GM04504 (cell line): ENCODE results near the gene PCSK5.
"Not testable (repeated sequence)": the region's sequence is repeated elsewhere in the genome, so short reads cannot be mapped to it uniquely, and the experiment has no call there.

Experiments used
- DNase-seq: peaks from one replicate; pipeline ENCODE4 v3.0.0-alpha.2; 2012; ENCODE audit warnings: low read depth

PCSK5 gene

GRCh38 chr9:76249309-76249708 lies 358.8 kb downstream of the PCSK5 start:
- no peak for DNase-seq

GRCh38 chr9:76255781-76256455 lies 365.4 kb downstream of the PCSK5 start:
- peak; percentile 67 for DNase-seq

- no peak for DNase-seq
Measured at GRCh38 chr9:76257311-76257710, 366.8 kb downstream of the PCSK5 start.

DNA sequence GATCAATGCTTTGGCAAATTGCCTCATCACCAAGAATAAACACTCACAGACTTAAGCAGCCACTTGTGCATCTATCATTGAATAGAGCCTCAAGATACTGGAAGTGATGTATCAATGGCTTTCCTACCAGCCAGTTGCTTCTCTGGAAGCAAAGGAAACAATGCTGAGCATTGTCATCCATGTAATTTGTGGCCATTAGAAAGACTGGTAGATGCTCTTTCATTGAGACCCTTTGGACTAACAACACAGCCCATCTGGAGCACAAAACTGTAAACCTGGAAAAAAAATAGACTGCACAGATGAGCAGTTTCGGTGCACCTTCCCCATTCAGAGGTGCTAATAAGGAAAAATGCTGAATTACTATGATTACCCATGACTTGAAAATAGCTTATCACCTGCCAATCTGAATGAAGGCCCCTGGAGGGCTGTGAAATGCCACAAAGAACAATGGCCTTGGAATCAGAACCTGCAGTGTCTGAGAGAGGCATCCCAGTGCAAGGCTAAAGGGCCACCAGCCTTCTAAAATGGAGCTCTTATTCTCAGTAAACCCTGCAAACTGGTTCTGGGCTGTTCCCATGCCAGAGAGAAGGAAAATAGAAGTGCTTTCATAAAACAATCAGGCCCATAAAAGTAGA lies 376.3 kb downstream of the PCSK5 start:
- no peak for DNase-seq

- no peak for DNase-seq
Measured at GRCh38 chr9:76267284-76267652, 376.8 kb downstream of the PCSK5 start.

DNA sequence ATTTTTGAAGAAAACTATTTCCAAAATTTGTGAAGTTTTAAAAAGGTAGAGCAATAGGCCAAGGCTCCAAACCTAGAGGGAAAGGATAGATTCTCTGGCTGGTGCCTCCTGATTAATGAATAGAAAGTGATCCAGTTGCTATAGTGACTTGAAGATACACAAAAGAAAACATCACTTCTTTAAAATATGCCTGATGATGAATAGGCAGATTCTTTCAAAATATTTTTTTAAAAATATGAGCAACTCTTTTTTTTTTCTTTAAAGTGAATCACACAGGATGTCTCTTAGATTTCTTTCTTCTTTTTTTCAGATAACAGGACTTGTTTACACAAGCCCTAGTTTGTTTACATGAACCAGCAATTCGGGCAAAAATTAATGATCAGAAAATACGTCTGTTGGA lies 379.3 kb downstream of the PCSK5 start:
- no peak for DNase-seq

DNA sequence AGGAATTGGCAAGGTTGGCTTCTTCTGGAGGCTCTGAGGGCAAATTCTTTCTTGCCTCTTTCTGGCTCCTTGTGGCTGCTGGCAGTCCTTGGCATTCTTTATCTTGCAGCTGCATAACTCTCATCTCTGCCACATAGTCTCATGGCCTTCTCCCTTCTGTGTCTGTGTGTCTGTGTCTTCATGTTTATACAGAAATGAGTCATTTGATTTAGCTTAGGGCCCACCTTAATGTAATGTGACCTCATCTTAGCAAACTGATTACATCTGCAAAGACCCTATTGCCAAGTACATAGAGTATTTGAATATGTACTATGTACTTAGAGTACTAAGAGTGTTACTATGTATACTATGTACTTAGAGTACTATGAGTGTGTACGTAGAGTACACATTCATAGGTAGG lies 381.3 kb downstream of the PCSK5 start:
- DNase-seq = no peak

DNA sequence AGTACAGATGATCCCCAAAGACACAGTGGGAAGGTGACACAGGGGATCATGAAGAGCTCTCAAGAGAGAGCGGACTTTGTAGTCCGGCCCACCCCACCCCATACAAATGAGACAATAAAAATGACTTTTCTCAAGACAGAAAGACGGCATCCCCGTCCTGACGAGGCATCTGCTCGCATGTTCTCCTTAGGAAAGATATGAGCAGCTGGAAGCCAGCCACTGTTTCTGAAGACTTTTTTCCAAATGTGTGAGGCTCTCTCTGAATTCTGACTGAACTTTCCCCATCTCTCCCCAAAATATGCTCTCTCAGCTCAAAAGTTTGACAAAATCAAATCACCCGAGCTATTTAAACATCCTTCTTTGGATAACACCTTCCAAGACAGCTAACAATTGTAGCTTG lies 398.6 kb downstream of the PCSK5 start:
- no peak for DNase-seq

DNA sequence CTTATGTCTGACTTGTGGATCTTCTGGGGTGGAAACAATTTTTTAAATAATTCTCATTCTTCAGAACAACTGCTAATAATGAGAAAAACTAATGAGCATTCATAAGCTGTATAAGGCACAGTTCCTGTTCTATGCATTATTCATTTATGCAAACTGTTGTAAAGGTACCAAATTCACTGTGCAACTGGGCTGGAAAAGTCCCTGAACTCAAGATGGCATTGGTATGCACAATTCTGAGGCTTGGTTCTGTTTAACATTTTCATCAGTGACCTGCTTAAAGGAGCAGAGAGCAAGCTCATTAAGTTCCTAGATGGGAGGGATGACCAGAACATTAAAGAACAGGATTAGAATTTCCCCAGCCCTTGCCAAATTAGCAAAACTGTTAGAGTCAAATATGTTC lies 399.2 kb downstream of the PCSK5 start:
- no peak for DNase-seq

DNA sequence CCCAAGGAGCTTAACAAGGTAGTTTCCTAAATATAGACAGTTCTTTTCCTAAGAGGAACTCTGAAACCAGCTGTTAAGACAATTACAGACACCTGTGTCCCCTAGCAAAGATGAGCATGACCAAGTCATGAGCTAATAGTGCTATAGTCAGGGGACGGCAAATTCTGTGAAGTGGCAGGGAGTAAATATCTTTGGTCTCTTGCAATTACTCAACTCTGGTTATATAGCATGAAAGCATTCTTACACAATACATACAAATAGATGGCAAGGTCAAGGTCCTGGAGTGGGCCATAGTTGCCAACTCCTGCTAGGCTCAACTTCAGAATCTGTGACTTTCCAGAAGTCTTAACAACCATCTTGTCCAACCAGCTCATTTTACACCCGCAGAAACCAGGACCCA lies 400.1 kb downstream of the PCSK5 start:
- no peak for DNase-seq

GRCh38 chr9:76292246-76292645 lies 401.8 kb downstream of the PCSK5 start:
- no peak for DNase-seq

- DNase-seq = no peak
Measured at GRCh38 chr9:76292658-76293057, 402.2 kb downstream of the PCSK5 start.

DNA sequence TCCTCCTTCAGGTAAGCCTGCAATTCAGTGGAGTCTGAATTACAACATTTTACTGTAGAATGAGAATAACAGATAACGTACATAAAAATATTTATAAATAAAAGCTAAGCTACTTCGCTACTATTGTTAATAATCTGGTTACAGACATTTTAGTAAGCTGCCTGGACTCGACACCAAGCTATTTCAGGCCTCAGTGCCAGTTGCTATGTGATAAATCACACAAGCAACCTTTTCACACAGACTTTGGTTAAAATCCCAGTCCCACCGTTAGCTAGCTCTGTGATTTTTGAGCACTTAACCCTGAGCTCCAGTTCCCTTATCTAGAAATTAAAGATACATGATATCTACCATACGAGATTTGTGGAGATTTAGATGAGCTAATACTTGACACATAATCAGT lies 403.8 kb downstream of the PCSK5 start:
- DNase-seq = no peak

DNA sequence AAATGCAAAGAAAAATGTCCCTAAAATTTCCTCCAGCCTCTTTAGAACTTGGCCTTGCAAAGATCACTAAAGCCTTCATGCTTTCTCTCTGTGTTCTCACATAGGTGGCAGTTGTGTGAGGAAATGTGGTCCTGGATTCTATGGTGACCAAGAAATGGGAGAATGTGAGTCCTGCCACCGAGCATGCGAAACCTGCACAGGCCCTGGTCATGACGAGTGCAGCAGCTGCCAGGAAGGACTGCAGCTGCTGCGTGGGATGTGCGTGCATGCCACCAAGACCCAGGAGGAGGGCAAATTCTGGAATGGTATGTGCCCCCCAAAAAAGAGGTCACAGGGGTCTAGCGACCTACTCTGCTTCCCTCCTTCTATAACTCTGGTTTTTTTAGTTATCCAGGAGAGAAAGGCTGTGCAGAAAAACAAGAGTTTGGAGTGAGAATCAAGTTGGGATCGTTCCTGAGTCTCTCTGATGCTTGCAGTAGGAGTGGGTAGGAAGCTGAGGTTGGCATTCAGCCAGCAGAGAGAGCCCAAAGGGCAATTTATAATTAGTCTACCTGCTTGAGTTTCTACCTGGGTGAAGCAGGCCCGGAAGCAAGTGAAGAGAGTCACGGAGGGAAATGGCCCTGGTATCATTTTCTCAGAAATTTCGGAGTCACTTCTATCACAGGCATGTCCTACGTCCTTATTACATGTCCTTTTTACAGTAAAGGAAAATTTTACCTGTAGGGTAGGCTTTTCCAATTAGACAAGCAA lies 406.3 kb downstream of the PCSK5 start:
- DNase-seq = no peak

DNA sequence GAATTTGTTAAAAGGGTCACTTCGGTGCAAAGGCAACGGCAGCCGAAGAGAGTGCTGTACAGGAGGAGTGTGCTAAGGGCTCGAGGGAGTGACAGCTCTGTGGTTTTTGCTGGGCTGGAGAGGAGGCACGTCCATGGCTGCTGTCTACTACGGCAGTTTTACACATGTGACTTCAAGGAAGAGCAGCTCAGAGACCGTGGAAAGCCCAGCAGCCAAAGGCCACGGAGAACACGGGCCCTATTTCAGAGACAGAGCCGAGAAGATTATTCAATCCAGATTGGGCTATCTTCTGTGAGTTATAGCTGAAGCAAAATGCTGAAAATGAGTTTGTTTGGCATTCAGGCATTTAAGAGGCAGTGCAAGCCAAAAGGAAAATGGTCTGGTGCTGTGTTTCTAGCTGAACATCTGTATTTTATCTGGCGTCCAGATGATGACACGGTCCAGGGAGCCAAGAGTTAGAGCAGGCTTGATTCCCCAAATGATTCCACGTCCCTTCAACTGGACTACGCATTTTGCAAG lies 407.3 kb downstream of the PCSK5 start:
- peak; percentile 24 for DNase-seq

DNA sequence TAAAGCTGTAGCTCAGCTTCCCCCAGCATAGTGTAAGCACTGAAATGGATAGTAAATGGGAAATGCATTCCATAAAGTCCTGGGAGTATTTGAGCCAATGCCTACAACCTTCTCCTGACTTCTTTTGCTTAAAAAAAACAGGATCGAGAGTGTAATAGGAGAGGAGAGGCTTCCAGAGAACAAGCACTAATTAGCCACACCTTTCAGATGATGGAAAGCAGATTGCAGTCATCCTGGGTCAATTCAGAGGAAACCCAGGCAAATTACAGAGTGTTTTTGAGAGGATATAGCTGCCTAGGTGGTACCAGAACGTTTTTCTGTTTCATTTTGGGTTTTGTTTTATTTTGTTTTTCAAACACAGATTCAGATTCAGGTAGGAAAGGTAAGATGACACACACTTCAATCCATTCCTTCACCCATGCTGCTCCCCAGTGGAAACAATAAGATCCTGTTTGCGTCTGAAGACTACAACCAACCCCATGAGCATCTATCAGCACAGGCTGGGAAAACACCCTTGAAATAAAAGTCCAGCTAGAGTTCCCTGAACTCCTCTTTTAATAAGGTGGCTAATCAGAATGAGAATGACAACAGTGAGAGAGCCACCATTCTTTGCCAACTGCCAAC lies 408.2 kb downstream of the PCSK5 start:
- DNase-seq = no peak

DNA sequence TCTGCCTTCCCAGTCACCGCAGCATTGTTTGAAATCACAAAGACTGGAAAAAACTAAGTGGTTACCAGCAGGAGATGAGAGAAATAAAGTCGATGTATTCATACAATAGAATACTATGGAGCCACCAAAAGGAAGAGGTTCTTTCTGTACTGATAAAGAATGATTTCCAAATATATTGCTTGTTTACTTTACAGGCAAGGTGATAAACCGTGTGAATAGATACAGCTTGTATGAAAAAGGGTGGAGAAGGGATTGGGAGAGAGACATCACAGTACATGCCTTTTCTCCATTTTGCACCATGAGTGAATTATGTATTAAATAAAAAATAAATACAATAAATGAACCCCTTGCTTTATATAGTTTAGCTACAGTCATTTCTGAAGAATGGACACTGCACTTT lies 412.1 kb downstream of the PCSK5 start:
- no peak for DNase-seq

DNA sequence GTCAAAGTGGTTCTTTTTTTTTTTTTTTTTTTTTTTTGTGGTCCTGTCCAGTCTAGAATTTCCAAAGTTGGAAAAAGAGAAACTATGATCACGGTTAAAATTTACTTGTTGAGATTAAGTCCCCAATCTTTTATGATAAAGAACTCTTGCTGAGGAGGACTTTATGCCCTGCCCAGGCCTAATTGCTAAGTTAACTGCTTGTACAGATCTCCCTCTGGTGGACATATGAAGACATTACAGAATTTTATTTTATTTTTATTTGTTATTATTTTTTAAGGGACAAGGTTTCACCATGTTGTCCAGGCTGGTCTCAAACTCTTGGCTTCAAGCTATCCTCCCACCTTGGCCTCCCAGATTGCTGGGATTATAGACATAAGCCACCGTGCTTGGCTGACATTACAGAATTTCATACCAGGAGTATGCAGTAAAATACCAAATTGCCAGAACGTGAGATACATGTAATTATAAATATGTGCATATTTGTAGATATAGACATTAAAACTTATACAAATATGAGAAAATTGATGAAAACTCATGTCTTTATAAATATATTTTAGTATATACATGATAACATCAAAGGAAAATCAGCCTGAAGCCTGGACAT lies 412.6 kb downstream of the PCSK5 start:
- no peak for DNase-seq

GRCh38 chr9:76307047-76307446 lies 416.6 kb downstream of the PCSK5 start:
- not testable (repeated sequence) for DNase-seq

DNA sequence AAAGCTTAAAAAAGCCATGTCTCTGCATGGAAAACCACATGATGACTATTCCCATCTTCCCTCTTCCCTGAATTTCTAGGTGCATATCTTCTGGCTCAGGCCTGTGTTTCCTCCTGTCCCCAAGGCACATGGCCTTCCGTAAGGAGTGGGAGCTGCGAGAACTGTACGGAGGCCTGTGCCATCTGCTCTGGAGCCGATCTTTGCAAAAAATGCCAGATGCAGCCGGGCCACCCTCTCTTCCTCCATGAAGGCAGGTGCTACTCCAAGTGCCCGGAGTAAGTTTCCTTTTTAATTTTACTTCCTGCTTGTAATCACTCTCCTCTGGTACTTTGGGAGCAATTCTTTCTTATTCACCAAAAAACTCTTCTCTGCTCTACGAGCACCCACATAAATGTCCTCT lies 420.1 kb downstream of the PCSK5 start:
- no peak for DNase-seq

DNA sequence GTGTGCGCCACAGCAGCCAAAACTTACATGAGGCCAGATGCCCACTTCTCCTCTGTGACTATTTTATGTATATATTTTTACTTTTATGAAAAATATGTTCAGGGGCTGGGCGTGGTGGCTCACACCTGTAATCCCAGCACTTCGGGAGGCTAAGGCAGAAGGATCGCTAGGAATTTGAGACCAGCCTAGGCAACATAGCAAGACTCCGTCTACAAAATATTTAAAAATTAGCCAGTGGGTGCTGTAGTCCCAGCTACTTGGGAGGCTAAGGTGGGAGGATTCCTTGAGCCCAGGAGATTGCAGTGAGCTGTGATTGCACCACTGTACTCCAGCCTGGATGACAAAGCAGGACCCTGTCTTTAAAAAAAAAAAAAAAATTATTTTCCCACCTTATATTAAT lies 420.5 kb downstream of the PCSK5 start:
- DNase-seq = no peak

GRCh38 chr9:76311537-76311936 lies 421.1 kb downstream of the PCSK5 start:
- DNase-seq = no peak
